ENCODE data around the gene KRT26. TPM values are rescaled to one million over a fixed set of nuclear protein-coding genes. Genes with fewer than 3 reads are reported as not detected.

Gene KRT26
- total and polyA plus RNA-seq, 2 of the 8 experiments (the other 6 are each of a cell fraction or from before 2014, with no cell fraction given): not detected

- no peak overlapping the region for H3K4me3 ChIP-seq (ENCODE audit: extremely low read depth in 1 of 4, insufficient read depth in 2 of 4, low read depth in 3 of 4, low read length in 4 of 4)
- no peak overlapping the region for H2AK5ac ChIP-seq (ENCODE audit: low read depth, low read length)
- no peak overlapping the region for H4K5ac ChIP-seq (ENCODE audit: insufficient read length, low read depth, low read length)
- no peak overlapping the region for H2AFZ ChIP-seq (ENCODE audit: low read length)
- H3K36me3 ChIP-seq (ENCODE audit: control insufficient read depth in 2 of 4, insufficient read depth in 4 of 4, low read length in 3 of 4): no peaks in the 10 kb centered on the region
- no peak overlapping the region for H3K18ac ChIP-seq (ENCODE audit: extremely low read depth, low read length)
- no peak overlapping the region for H2BK5ac ChIP-seq (ENCODE audit: low read depth, low read length)
- no peak overlapping the region for H3K23ac ChIP-seq (ENCODE audit: insufficient read length)
- DNase-seq (ENCODE audit: low read depth in 1 of 2, low spot score in 2 of 2) (no peak), FAIRE-seq (no peak)
- no peaks in the 10 kb centered on the region for H3K23me2 ChIP-seq (ENCODE audit: low read depth, low read length)
- 0 out of 7 replicates have a peak, but pooled peaks cover 0 to 3% (median 0%) of the 10 kb centered on the region in 4 experiments for H3K27me3 ChIP-seq (replicated peaks in 1 of 4; ENCODE audit: control insufficient read depth in 3 of 4, extremely low read depth in 1 of 4, insufficient read depth in 3 of 4, low read length in 3 of 4)
- H2BK15ac ChIP-seq (ENCODE audit: low read length): no peak overlapping the region
- H2BK20ac ChIP-seq (ENCODE audit: low read length): no peak overlapping the region
- H3K56ac ChIP-seq (replicated peaks; ENCODE audit: insufficient read length, low read depth, low read length): no peak overlapping the region
- no peak overlapping the region for H3K9ac ChIP-seq (replicated peaks in 1 of 4; ENCODE audit: extremely low read depth in 1 of 4, low read depth in 3 of 4, low read length in 3 of 4)
- H3K79me1 ChIP-seq (ENCODE audit: low read depth, low read length): no peaks in the 10 kb centered on the region
- ChIA-PET CTCF (ENCODE audit: partially characterized antibody) (interaction anchor here (1.3 kb wide), 1 partner anchor 862 kb away, joined by 3 read pairs; no protein-coding TSS in a partner anchor), POLR2A (ENCODE audit: partially characterized antibody) (no interaction called here)
- no peak overlapping the region for H3K14ac ChIP-seq (ENCODE audit: insufficient read length)
- H2BK12ac ChIP-seq (ENCODE audit: low read depth, low read length): no peak overlapping the region
- no peak overlapping the region for H3K4me2 ChIP-seq (ENCODE audit: insufficient read depth in 1 of 2, low read depth in 2 of 2, low read length in 2 of 2)
- no peaks in the 10 kb centered on the region for H3K4me1 ChIP-seq (replicated peaks in 1 of 4; ENCODE audit: control insufficient read depth in 3 of 4, insufficient read depth in 4 of 4, low read length in 3 of 4)
- WGBS, 2 experiments (ENCODE audit: extremely low coverage in 1 of 2, insufficient coverage in 1 of 2, insufficient read length in 1 of 2, insufficient replicate concordance in 2 of 2, low coverage in 1 of 2, low lambda C conversion rate in 2 of 2, missing lambda C conversion rate in 1 of 2): 87% methylated on average over 2 of the region's 2 CpGs; no CpG with 5 or more reads in 1 of the 2 experiments
- no peak overlapping the region for H2BK120ac ChIP-seq (replicated peaks; ENCODE audit: low read depth, low read length)
- no peak overlapping the region for H4K91ac ChIP-seq (replicated peaks; ENCODE audit: insufficient read length, low read length)
- no peak overlapping the region for H4K8ac ChIP-seq (ENCODE audit: extremely low read depth, insufficient read depth, low read length)
- H3K9me3 ChIP-seq (ENCODE audit: insufficient read depth in 2 of 2, low read depth in 1 of 2, low read length in 1 of 2): no peaks in the 10 kb centered on the region
- H4K20me1 ChIP-seq (replicated peaks in 1 of 2; ENCODE audit: control insufficient read depth in 1 of 2, insufficient read depth in 2 of 2, low read length in 2 of 2): no peaks in the 10 kb centered on the region
- no peak overlapping the region for H3K4ac ChIP-seq (replicated peaks; ENCODE audit: insufficient read length, low read depth, low read length)
- H3K27ac ChIP-seq (ENCODE audit: low read depth, low read length): no peak overlapping the region
- no peaks in the 10 kb centered on the region for H3K79me2 ChIP-seq (ENCODE audit: control insufficient read depth in 1 of 2, insufficient read depth in 2 of 2, low read length in 2 of 2)
- TF ChIP-seq EZH2 (IDR thresholded peaks at IDR 0.05; ENCODE audit: low read depth, low read length, severe bottlenecking) (no peak), MAX (IDR thresholded peaks at IDR 0.05) (no peak), EGR1 (IDR thresholded peaks at IDR 0.05; ENCODE audit: borderline replicate concordance, low read depth, low read length) (no peak), CHD1 (IDR thresholded peaks at IDR 0.05; ENCODE audit: low read depth, low read length) (no peak), SIRT6 (IDR thresholded peaks at IDR 0.05; ENCODE audit: low read length) (no peak), MAFK (IDR thresholded peaks at IDR 0.05; ENCODE audit: low read depth, low read length) (no peak), YY1 (IDR thresholded peaks at IDR 0.05; ENCODE audit: low read depth, low read length) (no peak), CTCF (IDR thresholded peaks at IDR 0.05; ENCODE audit: control extremely low read depth in 1 of 3, insufficient read depth in 1 of 3, low read depth in 1 of 3, low read length in 3 of 3) (no peak), ASH2L (IDR thresholded peaks at IDR 0.05; ENCODE audit: low read length) (no peak), E2F6 (IDR thresholded peaks at IDR 0.05) (no peak)
These were observed 29.2 kb upstream of the KRT26 start for GRCh38 chr17:40801157-40801556.
